OCI-LY1 (cell line): Measurements from ENCODE around the gene NDST3.

Experiments used
- H2AFZ ChIP-seq: fragments of 200-600 bp; sonication (generic), shearing (Covaris generic); 2 replicates; pipeline ENCODE4 v1.6.0; 2014; ENCODE audit warnings: antibody characterized with exemption, mild to moderate bottlenecking, low read length
- H3F3A ChIP-seq: fragments of 200-600 bp; sonication (generic), shearing (Covaris generic); 2 replicates; pipeline ENCODE4 v1.6.0; 2014; ENCODE audit warnings: mild to moderate bottlenecking, antibody characterized with exemption, low read length, moderate library complexity; ENCODE audit not compliant: insufficient read depth
- H3K27ac ChIP-seq: fragments of 200-600 bp; sonication (generic); 2 replicates; pipeline ENCODE4 v1.5.1; 2014; ENCODE audit warnings: low read length, mixed run types, mild to moderate bottlenecking, low read depth; ENCODE audit not compliant: poor library complexity, severe bottlenecking
- H3K27me3 ChIP-seq: fragments of 200-600 bp; sonication (generic); 2 replicates; pipeline ENCODE4 v1.6.0; 2014; ENCODE audit warnings: antibody characterized with exemption, mild to moderate bottlenecking, low read length, moderate library complexity; ENCODE audit not compliant: insufficient read depth
- H3K36me3 ChIP-seq: fragments of 200-600 bp; sonication (generic); 2 replicates; pipeline ENCODE4 v1.6.1; 2014; ENCODE audit warnings: mild to moderate bottlenecking, antibody characterized with exemption, low read length, moderate library complexity, mixed read lengths; ENCODE audit not compliant: insufficient read depth
- H3K4me1 ChIP-seq: fragments of 200-600 bp; sonication (generic); 2 replicates; pipeline ENCODE4 v1.5.1; 2014; ENCODE audit warnings: mild to moderate bottlenecking, low read length, moderate library complexity; ENCODE audit not compliant: insufficient read depth, severe bottlenecking
- H3K4me2 ChIP-seq: fragments of 200-600 bp; sonication (generic), shearing (Covaris generic); 2 replicates; pipeline ENCODE4 v1.6.1; 2014; ENCODE audit warnings: low read length
- H3K4me3 ChIP-seq: fragments of 200-600 bp; sonication (generic); 2 replicates; pipeline ENCODE4 v1.5.1; 2014; ENCODE audit warnings: low read length, low read depth, mild to moderate bottlenecking, mixed read lengths; ENCODE audit not compliant: poor library complexity, severe bottlenecking
- H3K79me2 ChIP-seq: fragments of 200-600 bp; shearing (Covaris generic); 2 replicates; pipeline ENCODE4 v1.6.1; 2016; ENCODE audit warnings: mixed run types, low read length, mixed read lengths; ENCODE audit not compliant: insufficient read depth
- H3K9ac ChIP-seq: fragments of 200-600 bp; sonication (generic), shearing (Covaris generic); 2 replicates; pipeline ENCODE4 v1.6.1; 2014; ENCODE audit warnings: mild to moderate bottlenecking, low read length, mixed read lengths
- H3K9me2 ChIP-seq: fragments of 200-600 bp; sonication (generic), shearing (Covaris generic); 2 replicates; pipeline ENCODE4 v1.6.1; 2014; ENCODE audit warnings: low read depth, mild to moderate bottlenecking, low read length, mixed read lengths
- H3K9me3 ChIP-seq: fragments of 200-600 bp; shearing (Covaris generic); 2 replicates; pipeline ENCODE4 v1.6.1; 2014; ENCODE audit warnings: low read length, mixed read lengths
- H4K20me1 ChIP-seq: fragments of 200-600 bp; sonication (generic), shearing (Covaris generic); 2 replicates; pipeline ENCODE4 v1.6.0; 2016; ENCODE audit warnings: mild to moderate bottlenecking, low read length; ENCODE audit not compliant: insufficient read depth
- EZH2 ChIP-seq: fragments of 200-600 bp; sonication (generic), shearing (Covaris generic); IDR thresholded peaks from 2 replicates; pipeline ENCODE4 v1.8.0; 2017; ENCODE audit warnings: borderline replicate concordance, mixed run types, mild to moderate bottlenecking, antibody characterized with exemption, low read length, moderate library complexity, mixed read lengths
- TF ChIP-seq, protein P1 (sequence below): fragments of 200-600 bp; sonication (generic), shearing (Covaris generic); IDR thresholded peaks from 2 replicates; pipeline ENCODE4 v1.5.1; 2017; ENCODE audit warnings: mild to moderate bottlenecking, antibody characterized with exemption, low read length, moderate library complexity, mixed read lengths

NDST3 gene

DNA sequence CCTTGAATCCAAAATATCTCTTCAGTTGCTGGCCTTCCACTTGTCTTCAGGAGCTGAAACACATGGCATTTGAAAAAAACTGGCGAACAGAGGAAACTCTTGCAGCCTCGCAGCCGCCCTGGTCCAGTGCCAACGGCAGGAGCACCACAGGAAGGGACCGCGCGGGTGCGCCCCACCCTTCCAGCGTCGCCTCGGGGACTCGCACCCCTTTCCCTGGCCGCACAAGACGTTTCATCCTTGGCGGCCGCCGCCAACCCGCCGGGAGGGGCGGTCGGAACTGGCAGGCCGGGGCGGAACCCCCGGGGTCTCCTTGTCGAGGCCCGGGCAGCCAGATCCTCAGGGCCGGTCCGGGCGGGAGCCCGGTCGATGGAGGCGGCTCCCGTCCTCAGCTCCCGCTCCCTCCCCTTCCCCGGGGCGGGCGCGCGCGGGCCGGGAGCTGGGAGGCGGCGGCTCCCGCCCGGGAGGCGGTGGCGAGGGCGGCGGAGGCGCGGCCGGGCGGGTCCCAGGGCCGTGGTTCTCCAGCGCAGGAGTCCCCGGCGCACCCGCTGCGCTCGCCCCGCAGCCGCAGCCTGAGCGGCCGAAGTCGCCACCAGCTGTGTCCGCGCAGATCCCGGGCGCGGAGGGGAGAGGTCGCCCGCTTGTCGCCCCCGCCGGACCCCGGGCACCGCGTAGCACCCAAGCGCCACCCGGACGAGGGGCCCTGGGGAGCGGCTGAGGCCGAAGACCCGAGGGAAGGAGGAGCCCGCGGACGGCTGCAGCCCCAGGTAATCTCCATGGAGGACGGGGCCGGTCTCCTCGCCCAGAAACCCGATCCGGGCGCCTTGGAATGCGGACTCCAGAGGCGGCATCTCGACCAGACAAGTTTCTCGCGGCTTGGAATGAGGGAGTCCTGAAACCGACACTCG lies 886 bp upstream of the NDST3 start:
- Histone ChIP-seq H3K27me3 (no peaks in the 10 kb centered on the region), H4K20me1 (no peaks in the 10 kb centered on the region), H2AFZ (no peak overlapping the region), H3K27ac (no peak overlapping the region), H3K79me2 (no peaks in the 10 kb centered on the region), H3K4me3 (no peak overlapping the region), H3K4me2 (no peak overlapping the region), H3K36me3 (no peaks in the 10 kb centered on the region), H3K4me1 (no peaks in the 10 kb centered on the region), H3K9ac (no peak overlapping the region), H3K9me2 (no peaks in the 10 kb centered on the region), H3K9me3 (no peaks in the 10 kb centered on the region), H3F3A (no peaks in the 10 kb centered on the region)
- TF ChIP-seq EZH2: no peak
- TF ChIP-seq, protein P1, sequence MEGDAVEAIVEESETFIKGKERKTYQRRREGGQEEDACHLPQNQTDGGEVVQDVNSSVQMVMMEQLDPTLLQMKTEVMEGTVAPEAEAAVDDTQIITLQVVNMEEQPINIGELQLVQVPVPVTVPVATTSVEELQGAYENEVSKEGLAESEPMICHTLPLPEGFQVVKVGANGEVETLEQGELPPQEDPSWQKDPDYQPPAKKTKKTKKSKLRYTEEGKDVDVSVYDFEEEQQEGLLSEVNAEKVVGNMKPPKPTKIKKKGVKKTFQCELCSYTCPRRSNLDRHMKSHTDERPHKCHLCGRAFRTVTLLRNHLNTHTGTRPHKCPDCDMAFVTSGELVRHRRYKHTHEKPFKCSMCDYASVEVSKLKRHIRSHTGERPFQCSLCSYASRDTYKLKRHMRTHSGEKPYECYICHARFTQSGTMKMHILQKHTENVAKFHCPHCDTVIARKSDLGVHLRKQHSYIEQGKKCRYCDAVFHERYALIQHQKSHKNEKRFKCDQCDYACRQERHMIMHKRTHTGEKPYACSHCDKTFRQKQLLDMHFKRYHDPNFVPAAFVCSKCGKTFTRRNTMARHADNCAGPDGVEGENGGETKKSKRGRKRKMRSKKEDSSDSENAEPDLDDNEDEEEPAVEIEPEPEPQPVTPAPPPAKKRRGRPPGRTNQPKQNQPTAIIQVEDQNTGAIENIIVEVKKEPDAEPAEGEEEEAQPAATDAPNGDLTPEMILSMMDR: no peak

DNA sequence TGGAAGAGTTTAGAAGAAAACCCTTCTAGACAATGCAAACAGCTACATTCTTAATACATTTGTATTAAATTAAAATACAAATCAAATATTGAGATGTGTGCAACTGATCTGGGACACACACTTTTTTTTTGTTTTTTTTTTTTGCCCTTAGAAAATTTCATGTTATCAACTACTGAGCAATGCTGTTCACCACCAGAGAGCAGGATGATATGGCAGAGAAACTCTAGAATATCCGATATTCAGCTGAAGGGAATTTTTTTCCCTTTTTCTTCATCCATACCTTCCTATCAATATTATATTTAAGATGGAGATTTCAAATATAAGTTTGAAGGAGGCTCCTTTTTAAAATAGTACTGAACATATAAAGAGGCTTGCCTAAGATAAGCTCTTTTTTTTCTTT lies 1.0 kb downstream of the NDST3 start:
- Histone ChIP-seq H3F3A (no peaks in the 10 kb centered on the region), H3K9me2 (no peaks in the 10 kb centered on the region), H2AFZ (no peak overlapping the region), H4K20me1 (no peaks in the 10 kb centered on the region), H3K27me3 (no peaks in the 10 kb centered on the region), H3K9me3 (no peaks in the 10 kb centered on the region), H3K9ac (no peak overlapping the region), H3K4me1 (no peaks in the 10 kb centered on the region), H3K79me2 (no peaks in the 10 kb centered on the region), H3K27ac (no peak overlapping the region), H3K4me2 (no peak overlapping the region), H3K36me3 (no peaks in the 10 kb centered on the region), H3K4me3 (no peak overlapping the region)
- TF ChIP-seq EZH2: no peak
- TF ChIP-seq, protein P1: no peak

DNA sequence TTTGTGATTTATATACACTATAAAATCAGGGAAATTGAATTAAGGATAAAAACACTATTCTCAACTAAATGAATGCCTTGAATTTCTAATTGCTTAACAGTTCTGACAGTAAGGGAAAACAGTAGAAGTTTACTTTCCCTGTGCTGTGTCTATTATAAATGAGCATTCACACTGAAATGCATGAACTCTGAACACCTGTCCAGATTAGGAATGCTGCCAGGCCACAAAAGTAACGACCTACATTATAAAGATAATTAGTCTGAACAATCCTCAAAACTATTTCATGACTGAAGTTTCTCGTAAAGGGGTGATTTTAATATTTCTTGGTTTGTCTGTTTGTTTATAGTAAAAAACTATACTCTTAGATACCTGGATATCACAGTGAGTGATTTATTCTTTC lies 2.0 kb downstream of the NDST3 start:
- TF ChIP-seq, protein P1: no peak
- TF ChIP-seq EZH2: no peak
- H3K4me3 ChIP-seq: no peak overlapping the region
- H3K4me2 ChIP-seq: no peak overlapping the region
- no peaks in the 10 kb centered on the region for H3K36me3 ChIP-seq
- no peaks in the 10 kb centered on the region for H3K79me2 ChIP-seq
- H3K27me3 ChIP-seq: no peaks in the 10 kb centered on the region
- no peak overlapping the region for H3K27ac ChIP-seq
- H3F3A ChIP-seq: no peaks in the 10 kb centered on the region
- no peak overlapping the region for H3K9ac ChIP-seq
- no peaks in the 10 kb centered on the region for H3K9me2 ChIP-seq
- no peaks in the 10 kb centered on the region for H3K4me1 ChIP-seq
- H4K20me1 ChIP-seq: no peaks in the 10 kb centered on the region
- no peaks in the 10 kb centered on the region for H3K9me3 ChIP-seq
- H2AFZ ChIP-seq: no peak overlapping the region
